Neural progenitor cell (in vitro differentiated cells): ENCODE data around the gene TRRAP. TPM values are rescaled to one million over a fixed set of nuclear protein-coding genes. Genes with fewer than 3 reads are reported as not detected.

Source experiments
- DNase-seq: peaks from one replicate; pipeline ENCODE4 v3.0.0-alpha.2; 2016; ENCODE audit warnings: low spot score
- H2AFZ ChIP-seq: fragments of 200-600 bp; sonication (generic); replicated peaks from 2 replicates; pipeline ENCODE4 v1.6.1; 2016; ENCODE audit warnings: antibody characterized with exemption
- H3F3A ChIP-seq: fragments of 200-600 bp; sonication (generic); 2 replicates; pipeline ENCODE4 v1.6.1; 2016; ENCODE audit warnings: antibody characterized with exemption, low read depth
- H3K27ac ChIP-seq: fragments of 200-600 bp; sonication (generic); 2 replicates; pipeline ENCODE4 v1.5.1; 2016; ENCODE audit warnings: mild to moderate bottlenecking
- H3K27me3 ChIP-seq: fragments of 200-600 bp; sonication (generic); 2 replicates; pipeline ENCODE4 v1.6.1; 2016; ENCODE audit warnings: mild to moderate bottlenecking, moderate library complexity
- H3K36me3 ChIP-seq: fragments of 200-600 bp; sonication (generic); 2 replicates; pipeline ENCODE4 v1.5.1; 2016
- H3K4me1 ChIP-seq: fragments of 200-600 bp; sonication (generic); 2 replicates; pipeline ENCODE4 v1.6.1; 2016; ENCODE audit warnings: mixed run types
- H3K4me2 ChIP-seq: fragments of 200-600 bp; sonication (generic); 2 replicates; pipeline ENCODE4 v1.6.1; 2016
- H3K4me3 ChIP-seq: fragments of 200-600 bp; sonication (generic); 2 replicates; pipeline ENCODE4 v1.5.1; 2016
- H3K79me2 ChIP-seq: fragments of 200-600 bp; sonication (generic); 2 replicates; pipeline ENCODE4 v1.6.1; 2016; ENCODE audit warnings: low read depth
- H3K9ac ChIP-seq: fragments of 200-600 bp; sonication (generic); 2 replicates; pipeline ENCODE4 v1.6.1; 2016
- H3K9me3 ChIP-seq: fragments of 200-600 bp; sonication (generic); 2 replicates; pipeline ENCODE4 v1.5.1; 2016; ENCODE audit warnings: low read depth
- H4K20me1 ChIP-seq: fragments of 200-600 bp; sonication (generic); 2 replicates; pipeline ENCODE4 v1.6.1; 2016; ENCODE audit warnings: low read depth
- H3K27ac Mint-ChIP-seq: 3 replicates; pipeline ENCODE4 v1.8.0; 2021; ENCODE audit warnings: mixed read lengths
- H3K27me3 Mint-ChIP-seq: 2 replicates; pipeline ENCODE4 v1.8.0; 2022; ENCODE audit warnings: low read depth, mild to moderate bottlenecking, inconsistent platforms, moderate library complexity, mixed read lengths; ENCODE audit not compliant: insufficient read depth
- H3K36me3 Mint-ChIP-seq: 3 replicates; pipeline ENCODE4 v1.8.0; 2021; ENCODE audit warnings: mixed read lengths
- H3K4me1 Mint-ChIP-seq: 3 replicates; pipeline ENCODE4 v1.8.0; 2021; ENCODE audit warnings: mixed read lengths
- H3K4me3 Mint-ChIP-seq: 3 replicates; pipeline ENCODE4 v1.8.0; 2021; ENCODE audit warnings: mild to moderate bottlenecking, moderate library complexity, mixed read lengths
- H3K9me3 Mint-ChIP-seq: 3 replicates; pipeline ENCODE4 v1.8.0; 2020; ENCODE audit warnings: mixed read lengths
- CTCF ChIP-seq: fragments of 200-600 bp; sonication (generic); IDR thresholded peaks from 2 replicates; pipeline ENCODE4 v1.5.1; 2017; ENCODE audit warnings: antibody characterized with exemption, mild to moderate bottlenecking
- EZH2 ChIP-seq: fragments of 200-600 bp; sonication (generic); IDR thresholded peaks from 2 replicates; pipeline ENCODE4 v1.6.1; 2017; ENCODE audit warnings: antibody characterized with exemption, mild to moderate bottlenecking, moderate library complexity
- EZH2phosphoT487 ChIP-seq: fragments of 200-600 bp; sonication (generic); IDR thresholded peaks from 2 replicates; pipeline ENCODE4 v1.6.1; 2017; ENCODE audit warnings: antibody characterized with exemption
- total RNA-seq: library from RNA; depleted of rRNA; stranded (reverse); fragments of >200 nt; gene quantifications from 2 replicates; pipeline ENCODE4 v1.2.3, GENCODE V29; 2015; ENCODE audit warnings: low replicate concordance

The TRRAP gene
- total RNA-seq, 1 donor from 2014 or later, result 19.9 TPM

GRCh38 chr7:99029466-99030435 is 151.4 kb downstream of the TRRAP start:
- Histone ChIP-seq H3K79me2 (no peaks in the 10 kb centered on the region), H3K27me3 (no peaks in the 10 kb centered on the region), H4K20me1 (no peaks in the 10 kb centered on the region), H3K36me3 (no peaks in the 10 kb centered on the region), H3K9me3 (no peaks in the 10 kb centered on the region), H3K4me3 (no peak overlapping the region), H3K27ac (no peak overlapping the region), H3K9ac (no peak overlapping the region), H2AFZ (no peak overlapping the region), H3K4me2 (no peak overlapping the region), H3K4me1 (peaks cover 7% of the 10 kb centered on the region), H3F3A (peaks cover 6% of the 10 kb centered on the region)
- Mint-ChIP-seq H3K27ac (no peak overlapping the region), H3K36me3 (peaks cover 42% of the 10 kb centered on the region), H3K4me3 (no peak overlapping the region), H3K4me1 (no peaks in the 10 kb centered on the region), H3K27me3 (no peaks in the 10 kb centered on the region), H3K9me3 (no peaks in the 10 kb centered on the region)
- TF ChIP-seq CTCF (no peak), EZH2 (no peak), EZH2phosphoT487 (no peak)
- DNase-seq, result no peak

DNA sequence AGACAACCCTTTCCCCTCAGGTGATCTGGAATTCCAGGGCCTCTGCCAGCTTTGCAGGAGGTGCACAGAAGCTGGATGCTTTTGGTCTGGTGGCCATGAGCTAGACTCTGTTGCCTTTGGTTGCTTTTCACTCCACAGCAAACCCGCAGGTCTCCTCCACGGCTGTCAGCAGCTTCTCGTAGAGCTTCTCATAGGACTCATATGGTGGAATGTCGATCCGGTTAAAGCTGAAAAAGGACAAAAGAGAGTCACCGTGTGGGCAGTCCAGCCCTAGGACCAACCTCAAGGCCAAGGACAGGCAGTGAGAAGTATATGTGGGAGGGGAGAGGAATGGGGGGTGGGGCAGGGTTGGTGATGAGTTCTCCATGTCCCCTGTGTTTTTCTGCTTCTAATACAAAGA is 152.1 kb downstream of the TRRAP start:
- Histone ChIP-seq H3K4me3 (no peak overlapping the region), H3K36me3 (no peaks in the 10 kb centered on the region), H3K9me3 (no peaks in the 10 kb centered on the region), H4K20me1 (no peaks in the 10 kb centered on the region), H3K4me2 (no peak overlapping the region), H2AFZ (no peak overlapping the region), H3F3A (peaks cover 6% of the 10 kb centered on the region), H3K9ac (no peak overlapping the region), H3K4me1 (peaks cover 7% of the 10 kb centered on the region), H3K27ac (no peak overlapping the region), H3K27me3 (no peaks in the 10 kb centered on the region), H3K79me2 (no peaks in the 10 kb centered on the region)
- H3K27me3 Mint-ChIP-seq, result peaks cover 2% of the 10 kb centered on the region
- DNase-seq, result no peak
- no peak overlapping the region for H3K4me3 Mint-ChIP-seq
- TF ChIP-seq CTCF (no peak), EZH2phosphoT487 (no peak), EZH2 (no peak)
- no peaks in the 10 kb centered on the region for H3K9me3 Mint-ChIP-seq
- H3K36me3 Mint-ChIP-seq, result peaks cover 42% of the 10 kb centered on the region
- H3K4me1 Mint-ChIP-seq, result no peaks in the 10 kb centered on the region
- no peak overlapping the region for H3K27ac Mint-ChIP-seq

DNA sequence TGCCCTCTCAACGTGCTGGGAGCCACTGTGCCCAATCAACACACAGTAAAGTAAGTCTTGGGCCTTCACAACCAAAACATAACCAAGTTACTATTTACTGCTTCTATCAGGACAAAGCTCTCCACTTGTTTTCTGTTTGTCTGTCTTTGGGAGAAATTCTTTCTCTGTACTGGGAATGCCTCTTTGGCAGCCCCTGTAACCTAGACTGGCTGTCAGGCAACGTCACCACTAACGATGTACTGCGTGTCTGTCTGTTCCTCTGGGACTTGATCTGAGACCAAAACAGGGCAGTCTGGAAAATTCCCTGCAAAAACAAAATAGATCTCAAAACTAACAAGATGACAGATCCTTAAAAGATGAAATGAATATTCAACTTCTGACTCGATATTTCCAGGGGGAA is 152.6 kb downstream of the TRRAP start:
- Mint-ChIP-seq H3K36me3 (peaks cover 37% of the 10 kb centered on the region), H3K4me3 (no peak overlapping the region), H3K4me1 (no peaks in the 10 kb centered on the region), H3K9me3 (no peaks in the 10 kb centered on the region), H3K27me3 (peaks cover 3% of the 10 kb centered on the region), H3K27ac (no peak overlapping the region)
- Histone ChIP-seq H3K27me3 (no peaks in the 10 kb centered on the region), H3K36me3 (no peaks in the 10 kb centered on the region), H3K79me2 (no peaks in the 10 kb centered on the region), H4K20me1 (no peaks in the 10 kb centered on the region), H3K4me2 (no peak overlapping the region), H3K4me1 (peaks cover 7% of the 10 kb centered on the region), H3K9ac (no peak overlapping the region), H3K27ac (no peak overlapping the region), H3K4me3 (no peak overlapping the region), H3K9me3 (no peaks in the 10 kb centered on the region), H3F3A (peaks cover 6% of the 10 kb centered on the region), H2AFZ (no peak overlapping the region)
- no peak for DNase-seq
- TF ChIP-seq EZH2phosphoT487 (no peak), CTCF (no peak), EZH2 (no peak)
